ENCODE measurements around the gene ATP1A1. TPM values are rescaled to one million over a fixed set of nuclear protein-coding genes. Genes with fewer than 3 reads are reported as not detected.

ATP1A1 gene
- total and polyA plus RNA-seq, 2 donors (not counting 3 experiments of a cell fraction or from before 2014, with no cell fraction given) = 263 to 325 TPM

- Histone ChIP-seq H3K27me3 (ENCODE audit: control insufficient read depth in 2 of 2, insufficient read depth in 2 of 2, low read length in 2 of 2) (peaks cover 4 to 11% of the 10 kb centered on the region in 2 experiments), H2AFZ (ENCODE audit: low read depth, low read length) (no peak overlapping the region), H3K9ac (replicated peaks; ENCODE audit: extremely low read depth, insufficient read depth, low read length) (no peak overlapping the region), H3K4me2 (ENCODE audit: insufficient read depth, low read length) (no peak overlapping the region), H3K9me1 (replicated peaks; ENCODE audit: control insufficient read depth, extremely low read depth, insufficient read depth, low read length) (no peaks in the 10 kb centered on the region), H4K20me1 (replicated peaks; ENCODE audit: control insufficient read depth, extremely low read depth, insufficient read depth, low read length) (no peaks in the 10 kb centered on the region), H3K79me2 (ENCODE audit: control insufficient read depth, insufficient read depth, low read length) (no peaks in the 10 kb centered on the region), H3K4me1 (ENCODE audit: control insufficient read depth, extremely low read depth, insufficient read depth, low read length) (no peaks in the 10 kb centered on the region), H3K36me3 (ENCODE audit: control insufficient read depth in 2 of 2, extremely low read depth in 1 of 2, insufficient read depth in 2 of 2, low read length in 2 of 2) (no peaks in the 10 kb centered on the region), H3K27ac (ENCODE audit: insufficient read depth, low read depth, low read length) (no peak overlapping the region), H3K9me3 (replicated peaks; ENCODE audit: control insufficient read depth, insufficient read depth, low read length) (no peaks in the 10 kb centered on the region), H3K4me3 (replicated peaks in 1 of 3; ENCODE audit: insufficient read depth in 1 of 3, low read depth in 1 of 3, low read length in 3 of 3) (no peak overlapping the region)
- intact Hi-C loops (cut with micrococcal nuclease) = no loop called here
- FAIRE-seq = no peak
- dilution Hi-C loops (cut with MboI; ENCODE audit: extremely low pct_ligation_motif_present, low sequenced_read_pairs) = no loop called here
- ChIA-PET POLR2A (no interaction called here), CTCF (interaction anchor here (1.3 kb wide), 1 partner anchor 59 kb away, joined by 4 read pairs; no protein-coding TSS in a partner anchor)
- no peak for DNase-seq (ENCODE audit: low read depth, low spot score)
- TF ChIP-seq FOS (IDR thresholded peaks at IDR 0.05; ENCODE audit: borderline replicate concordance, insufficient read depth, low read length) (no peak), MAX (IDR thresholded peaks at IDR 0.05; ENCODE audit: insufficient read depth, insufficient read length) (no peak), POLR2AphosphoS5 (IDR thresholded peaks at IDR 0.05; ENCODE audit: insufficient read depth, low read depth, low read length) (no peak), CTCF (IDR thresholded peaks at IDR 0.05; ENCODE audit: extremely low read depth in 1 of 2, insufficient read depth in 1 of 2, low read depth in 1 of 2, low read length in 2 of 2) (no peak)
- no TSS peak for BruUV-seq (replicated peaks)
Measured at GRCh38 chr1:116425987-116426386, 52.9 kb downstream of the ATP1A1 start.

GRCh38 chr1:116426401-116426800, 53.4 kb downstream of the ATP1A1 start:
- DNase-seq (ENCODE audit: low read depth, low spot score) (no peak), FAIRE-seq (no peak)
- Histone ChIP-seq H3K4me1 (ENCODE audit: control insufficient read depth, extremely low read depth, insufficient read depth, low read length) (no peaks in the 10 kb centered on the region), H3K9ac (replicated peaks; ENCODE audit: extremely low read depth, insufficient read depth, low read length) (no peak overlapping the region), H3K9me1 (replicated peaks; ENCODE audit: control insufficient read depth, extremely low read depth, insufficient read depth, low read length) (no peaks in the 10 kb centered on the region), H4K20me1 (replicated peaks; ENCODE audit: control insufficient read depth, extremely low read depth, insufficient read depth, low read length) (no peaks in the 10 kb centered on the region), H3K4me3 (replicated peaks in 1 of 3; ENCODE audit: insufficient read depth in 1 of 3, low read depth in 1 of 3, low read length in 3 of 3) (no peak overlapping the region), H3K27ac (ENCODE audit: insufficient read depth, low read depth, low read length) (no peak overlapping the region), H3K36me3 (ENCODE audit: control insufficient read depth in 2 of 2, extremely low read depth in 1 of 2, insufficient read depth in 2 of 2, low read length in 2 of 2) (no peaks in the 10 kb centered on the region), H3K9me3 (replicated peaks; ENCODE audit: control insufficient read depth, insufficient read depth, low read length) (no peaks in the 10 kb centered on the region), H2AFZ (ENCODE audit: low read depth, low read length) (no peak overlapping the region), H3K4me2 (ENCODE audit: insufficient read depth, low read length) (no peak overlapping the region), H3K27me3 (ENCODE audit: control insufficient read depth in 2 of 2, insufficient read depth in 2 of 2, low read length in 2 of 2) (peaks cover 4 to 11% of the 10 kb centered on the region in 2 experiments), H3K79me2 (ENCODE audit: control insufficient read depth, insufficient read depth, low read length) (no peaks in the 10 kb centered on the region)
- TF ChIP-seq MYC (IDR thresholded peaks at IDR 0.05; ENCODE audit: low read depth, low read length) (no peak), FOS (IDR thresholded peaks at IDR 0.05; ENCODE audit: borderline replicate concordance, insufficient read depth, low read length) (no peak), CTCF (IDR thresholded peaks at IDR 0.05; ENCODE audit: extremely low read depth in 1 of 2, insufficient read depth in 1 of 2, low read depth in 1 of 2, low read length in 2 of 2) (no peak), POLR2AphosphoS5 (IDR thresholded peaks at IDR 0.05; ENCODE audit: insufficient read depth, low read depth, low read length) (no peak), MAX (IDR thresholded peaks at IDR 0.05; ENCODE audit: insufficient read depth, insufficient read length) (no peak), POLR2A (IDR thresholded peaks at IDR 0.05; ENCODE audit: low read depth, low read length) (no peak), GATA2 (IDR thresholded peaks at IDR 0.05; ENCODE audit: insufficient read depth, insufficient read length, low read depth, low read length) (no peak), JUN (IDR thresholded peaks at IDR 0.05; ENCODE audit: borderline replicate concordance, insufficient read depth, insufficient read length, low read depth) (no peak), EZH2 (IDR thresholded peaks at IDR 0.05; ENCODE audit: borderline replicate concordance, low read depth, low read length, severe bottlenecking) (no peak)
- ChIA-PET CTCF (interaction anchor here (1.3 kb wide), 1 partner anchor 59 kb away, joined by 4 read pairs; no protein-coding TSS in a partner anchor), POLR2A (no interaction called here)
- dilution Hi-C loops (cut with MboI; ENCODE audit: extremely low pct_ligation_motif_present, low sequenced_read_pairs) (no loop called here), intact Hi-C loops (cut with micrococcal nuclease) (no loop called here)
- no TSS peak for BruUV-seq (replicated peaks)
